WERI-Rb-1 (cell line): ENCODE data around the gene ASB6.

Experiments used
- DNase-seq: peaks from one replicate; pipeline ENCODE4 v3.0.0-alpha.2; 2020
- H3K27ac ChIP-seq: fragments of 250-450 bp; sonication (Bioruptor Pico); 2 replicates; pipeline ENCODE4 v1.5.1; 2020; ENCODE audit warnings: mild to moderate bottlenecking, moderate library complexity
- H3K27me3 ChIP-seq: fragments of 250-450 bp; sonication (Bioruptor Pico); 2 replicates; pipeline ENCODE4 v1.5.1; 2021; ENCODE audit warnings: mild to moderate bottlenecking, low read depth, moderate library complexity; ENCODE audit not compliant: insufficient read depth, severe bottlenecking
- H3K36me3 ChIP-seq: fragments of 250-450 bp; sonication (Bioruptor Pico); 2 replicates; pipeline ENCODE4 v1.5.1; 2020; ENCODE audit warnings: mild to moderate bottlenecking, moderate library complexity
- H3K4me3 ChIP-seq: 2 replicates; pipeline ENCODE4 v1.5.1; 2011; ENCODE audit warnings: low read depth, mild to moderate bottlenecking, control low read depth, low read length
- H3K9me3 ChIP-seq: fragments of 250-450 bp; sonication (Bioruptor Pico); 2 replicates; pipeline ENCODE4 v1.5.1; 2021; ENCODE audit warnings: mild to moderate bottlenecking, moderate library complexity; ENCODE audit not compliant: severe bottlenecking
- TF ChIP-seq, protein P1 (sequence below): IDR thresholded peaks from 2 replicates; pipeline ENCODE4 v1.5.1; 2011; ENCODE audit warnings: low read depth, mild to moderate bottlenecking, control low read depth, inconsistent platforms, low read length

The ASB6 gene

DNA sequence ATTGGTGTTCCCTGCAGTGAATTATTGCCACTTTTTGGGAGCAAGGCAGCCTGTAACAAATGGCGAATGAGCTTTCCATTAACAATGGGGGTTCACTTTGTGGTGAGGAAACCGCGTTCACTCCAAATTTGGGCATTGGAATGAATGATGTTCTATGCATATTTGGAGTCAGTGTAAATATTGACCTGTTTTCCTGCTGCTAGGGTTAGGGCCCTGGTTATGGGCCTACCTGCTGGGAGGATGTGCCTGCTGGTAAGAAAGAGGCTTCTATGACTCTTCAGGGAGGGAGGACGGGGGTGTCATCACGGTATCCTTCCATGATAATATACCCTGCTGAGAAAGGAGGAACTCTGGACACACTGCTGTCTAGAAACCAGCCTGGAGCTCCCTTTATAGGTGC is 50.0 kb downstream of the ASB6 start:
- no peak overlapping the region for H3K27ac ChIP-seq
- H3K27me3 ChIP-seq, result no peaks in the 10 kb centered on the region
- no peaks in the 10 kb centered on the region for H3K9me3 ChIP-seq
- TF ChIP-seq, protein P1, sequence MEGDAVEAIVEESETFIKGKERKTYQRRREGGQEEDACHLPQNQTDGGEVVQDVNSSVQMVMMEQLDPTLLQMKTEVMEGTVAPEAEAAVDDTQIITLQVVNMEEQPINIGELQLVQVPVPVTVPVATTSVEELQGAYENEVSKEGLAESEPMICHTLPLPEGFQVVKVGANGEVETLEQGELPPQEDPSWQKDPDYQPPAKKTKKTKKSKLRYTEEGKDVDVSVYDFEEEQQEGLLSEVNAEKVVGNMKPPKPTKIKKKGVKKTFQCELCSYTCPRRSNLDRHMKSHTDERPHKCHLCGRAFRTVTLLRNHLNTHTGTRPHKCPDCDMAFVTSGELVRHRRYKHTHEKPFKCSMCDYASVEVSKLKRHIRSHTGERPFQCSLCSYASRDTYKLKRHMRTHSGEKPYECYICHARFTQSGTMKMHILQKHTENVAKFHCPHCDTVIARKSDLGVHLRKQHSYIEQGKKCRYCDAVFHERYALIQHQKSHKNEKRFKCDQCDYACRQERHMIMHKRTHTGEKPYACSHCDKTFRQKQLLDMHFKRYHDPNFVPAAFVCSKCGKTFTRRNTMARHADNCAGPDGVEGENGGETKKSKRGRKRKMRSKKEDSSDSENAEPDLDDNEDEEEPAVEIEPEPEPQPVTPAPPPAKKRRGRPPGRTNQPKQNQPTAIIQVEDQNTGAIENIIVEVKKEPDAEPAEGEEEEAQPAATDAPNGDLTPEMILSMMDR, result no peak
- H3K4me3 ChIP-seq, result no peak overlapping the region
- no peak for DNase-seq
- no peaks in the 10 kb centered on the region for H3K36me3 ChIP-seq

DNA sequence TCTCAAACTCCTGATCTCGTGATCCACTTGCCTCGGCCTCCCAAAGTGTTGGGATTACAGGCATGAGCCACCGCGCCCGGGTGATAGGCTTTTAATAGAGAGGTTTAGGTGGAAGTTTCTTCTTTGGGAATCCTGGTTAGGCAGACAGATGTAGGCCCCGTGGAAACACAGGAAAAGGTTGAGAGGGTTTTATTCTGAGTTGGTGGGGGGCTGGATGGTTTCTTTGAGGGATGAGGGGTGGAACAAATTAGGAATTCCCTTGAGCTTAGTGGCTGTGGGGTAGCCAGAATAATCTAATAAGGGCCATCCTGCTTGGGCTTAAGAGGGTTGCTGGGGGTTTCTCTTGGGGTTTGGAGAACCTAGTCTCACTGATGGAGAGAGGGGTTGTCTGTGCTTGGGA is 51.5 kb downstream of the ASB6 start:
- TF ChIP-seq, protein P1, result no peak
- no peaks in the 10 kb centered on the region for H3K9me3 ChIP-seq
- DNase-seq, result no peak
- no peaks in the 10 kb centered on the region for H3K27me3 ChIP-seq
- no peak overlapping the region for H3K27ac ChIP-seq
- H3K4me3 ChIP-seq, result no peak overlapping the region
- H3K36me3 ChIP-seq, result no peaks in the 10 kb centered on the region

DNA sequence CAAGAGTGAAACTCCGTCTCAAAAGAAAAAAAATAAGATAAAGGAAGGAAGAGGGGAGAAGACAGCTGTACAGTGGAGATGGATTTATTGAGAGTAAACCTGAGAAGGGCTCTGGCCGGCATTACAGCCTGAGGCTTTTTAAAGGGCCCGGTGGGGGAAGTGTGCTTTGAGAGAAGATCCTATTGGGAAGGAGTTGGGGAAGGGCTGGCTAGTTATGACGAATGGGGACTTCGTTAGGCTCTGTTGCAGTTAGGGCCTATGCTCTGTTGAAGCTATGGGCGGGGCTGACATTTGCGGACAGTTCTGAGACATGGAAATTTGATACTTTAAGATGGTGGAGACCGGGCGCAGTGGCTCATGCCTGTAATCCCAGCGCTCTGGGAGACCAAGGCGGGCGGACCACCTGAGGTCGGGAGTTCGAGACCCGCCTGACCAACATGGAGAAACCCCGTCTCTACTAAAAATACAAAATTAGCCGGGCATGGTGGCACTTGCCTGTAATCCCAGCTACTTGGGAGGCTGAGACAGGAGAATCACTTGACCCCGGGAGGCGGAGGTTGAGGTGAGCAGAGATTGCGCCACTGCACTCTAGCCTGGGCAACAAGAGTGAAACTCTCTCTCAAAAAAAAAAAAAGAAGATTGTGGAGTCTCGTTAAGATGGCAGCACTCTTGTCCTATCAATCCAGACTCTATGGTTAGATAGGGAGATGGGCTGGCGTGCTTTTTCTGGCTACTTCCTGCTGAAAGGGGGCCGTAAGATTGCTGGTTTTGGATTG is 54.3 kb downstream of the ASB6 start:
- Histone ChIP-seq H3K27ac (no peak overlapping the region), H3K36me3 (no peaks in the 10 kb centered on the region), H3K9me3 (no peaks in the 10 kb centered on the region), H3K27me3 (no peaks in the 10 kb centered on the region), H3K4me3 (no peak overlapping the region)
- no peak for DNase-seq
- TF ChIP-seq, protein P1, result no peak

DNA sequence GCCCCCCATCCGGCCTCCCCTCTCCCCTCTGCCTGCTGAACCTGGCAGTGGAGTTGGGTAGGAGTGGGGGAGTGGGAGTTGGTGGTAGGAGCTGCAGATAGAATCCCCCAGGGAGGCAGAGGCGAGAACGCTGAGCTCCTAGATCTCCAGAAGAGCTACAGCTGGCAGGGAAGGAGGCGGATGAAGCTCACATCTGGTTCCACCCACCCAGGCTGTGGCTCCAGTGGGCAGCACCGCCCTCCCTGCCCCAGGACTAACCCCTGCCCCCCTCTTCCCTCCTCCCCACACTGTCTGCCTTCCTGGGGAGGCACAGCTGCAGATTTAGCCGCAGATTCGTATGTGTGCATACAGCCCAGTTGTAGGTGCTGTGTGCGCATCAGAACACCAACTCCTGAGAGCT is 55.3 kb downstream of the ASB6 start:
- H3K27ac ChIP-seq, result no peak overlapping the region

DNA sequence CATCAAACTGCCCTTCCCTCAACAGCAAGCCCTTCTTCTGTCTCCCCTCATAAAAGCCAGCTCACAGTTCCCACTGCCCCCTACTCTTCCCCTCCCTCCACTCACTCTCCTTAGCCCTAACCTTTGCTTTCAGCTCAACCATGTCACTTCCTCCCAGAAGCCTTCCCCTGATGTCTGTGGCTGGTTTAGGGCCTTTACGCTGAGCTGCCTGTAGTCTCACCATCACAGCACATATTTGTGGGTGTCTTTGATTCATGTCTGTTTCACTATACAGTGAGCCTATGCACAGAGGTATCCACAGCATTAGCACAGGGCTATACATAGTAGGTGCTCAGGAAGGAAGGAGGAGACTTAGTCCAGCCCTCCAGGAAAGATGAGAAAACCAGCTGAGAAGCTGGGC is 55.7 kb downstream of the ASB6 start:
- TF ChIP-seq, protein P1, result no peak
- DNase-seq, result no peak
- H3K27ac ChIP-seq, result no peak overlapping the region

More for the DNA sequence above, 55.3 kb downstream of the ASB6 start:
- Histone ChIP-seq H3K36me3 (no peaks in the 10 kb centered on the region), H3K27me3 (no peaks in the 10 kb centered on the region), H3K4me3 (no peak overlapping the region), H3K9me3 (no peaks in the 10 kb centered on the region)
- TF ChIP-seq, protein P1, result no peak
- DNase-seq, result no peak

DNA sequence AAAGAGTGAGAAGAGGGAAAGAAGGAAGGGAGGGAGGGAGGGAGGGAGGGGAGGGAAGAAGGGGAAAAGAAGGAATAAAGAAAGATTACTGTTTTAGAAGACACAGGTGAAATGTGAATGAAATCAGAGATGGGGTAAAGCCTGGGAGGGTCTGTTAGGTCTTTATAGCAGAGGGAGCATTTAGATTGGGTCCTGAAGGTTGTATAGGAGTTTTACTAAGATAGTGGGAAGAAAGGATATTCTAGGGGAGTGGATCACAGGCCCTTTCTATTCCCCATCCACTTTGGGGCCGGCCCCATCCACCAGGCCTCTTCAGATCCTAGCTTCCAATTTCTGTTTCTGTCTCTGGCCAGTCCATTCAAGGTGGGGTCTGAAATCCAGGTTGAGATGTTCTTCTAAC is 56.6 kb downstream of the ASB6 start:
- no peaks in the 10 kb centered on the region for H3K9me3 ChIP-seq
- DNase-seq, result no peak
- no peak overlapping the region for H3K27ac ChIP-seq
- H3K36me3 ChIP-seq, result peaks cover 2% of the 10 kb centered on the region; the same call in 1 of the 2 replicates
- TF ChIP-seq, protein P1, result no peak
- H3K27me3 ChIP-seq, result no peaks in the 10 kb centered on the region
- no peak overlapping the region for H3K4me3 ChIP-seq

More for the DNA sequence above, 55.7 kb downstream of the ASB6 start:
- H3K4me3 ChIP-seq, result no peak overlapping the region
- H3K9me3 ChIP-seq, result no peaks in the 10 kb centered on the region
- H3K27me3 ChIP-seq, result no peaks in the 10 kb centered on the region
- no peaks in the 10 kb centered on the region for H3K36me3 ChIP-seq
